ENCODE data around the gene NR2F1-AS1. TPM values are rescaled to one million over a fixed set of nuclear protein-coding genes. Genes with fewer than 3 reads are reported as not detected.

The NR2F1-AS1 gene
- total and polyA plus RNA-seq, 3 donors from 2014 or later, result 15.6 to 24.8 (median 20.6) TPM

DNA sequence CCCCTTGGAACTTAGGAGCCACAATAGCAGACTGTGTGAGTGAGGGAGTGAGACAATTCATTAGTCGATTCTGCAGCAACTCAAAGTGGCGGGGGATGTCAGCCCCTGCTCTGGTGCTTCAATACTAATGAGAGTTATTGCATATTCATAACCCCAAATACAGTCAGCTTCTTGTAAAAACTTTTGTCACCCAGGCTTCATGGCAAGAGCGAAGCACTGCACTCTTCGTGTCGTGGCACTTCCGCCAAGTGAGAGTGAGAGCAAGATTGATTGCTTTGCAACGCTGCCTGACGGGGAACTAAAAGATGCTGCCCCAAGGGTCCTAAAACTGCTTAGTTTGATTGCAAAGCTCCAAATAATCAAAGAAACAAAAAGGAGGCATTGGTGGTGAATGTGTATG is 150.9 kb downstream of the NR2F1-AS1 start:
- H3K9me3 ChIP-seq, result no peaks in the 10 kb centered on the region
- no peak for TF ChIP-seq POLR2A (IDR thresholded peaks at IDR 0.05)
- TF ChIP-seq, protein P1, sequence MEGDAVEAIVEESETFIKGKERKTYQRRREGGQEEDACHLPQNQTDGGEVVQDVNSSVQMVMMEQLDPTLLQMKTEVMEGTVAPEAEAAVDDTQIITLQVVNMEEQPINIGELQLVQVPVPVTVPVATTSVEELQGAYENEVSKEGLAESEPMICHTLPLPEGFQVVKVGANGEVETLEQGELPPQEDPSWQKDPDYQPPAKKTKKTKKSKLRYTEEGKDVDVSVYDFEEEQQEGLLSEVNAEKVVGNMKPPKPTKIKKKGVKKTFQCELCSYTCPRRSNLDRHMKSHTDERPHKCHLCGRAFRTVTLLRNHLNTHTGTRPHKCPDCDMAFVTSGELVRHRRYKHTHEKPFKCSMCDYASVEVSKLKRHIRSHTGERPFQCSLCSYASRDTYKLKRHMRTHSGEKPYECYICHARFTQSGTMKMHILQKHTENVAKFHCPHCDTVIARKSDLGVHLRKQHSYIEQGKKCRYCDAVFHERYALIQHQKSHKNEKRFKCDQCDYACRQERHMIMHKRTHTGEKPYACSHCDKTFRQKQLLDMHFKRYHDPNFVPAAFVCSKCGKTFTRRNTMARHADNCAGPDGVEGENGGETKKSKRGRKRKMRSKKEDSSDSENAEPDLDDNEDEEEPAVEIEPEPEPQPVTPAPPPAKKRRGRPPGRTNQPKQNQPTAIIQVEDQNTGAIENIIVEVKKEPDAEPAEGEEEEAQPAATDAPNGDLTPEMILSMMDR (IDR thresholded peaks at IDR 0.05), result no peak
- WGBS, 2 donors, result 65 to 75% methylated on average over 8 of the region's 8 CpGs
- DNase-seq, result no peak
- no peak overlapping the region for H3K27ac ChIP-seq
- no peak overlapping the region for H3K4me3 ChIP-seq
- H3K4me1 ChIP-seq, result no peaks in the 10 kb centered on the region
- H3K36me3 ChIP-seq (ENCODE audit: low read depth, missing control alignments), result no peaks in the 10 kb centered on the region
- no peaks in the 10 kb centered on the region for H3K27me3 ChIP-seq
- intact Hi-C loops (cut with DNase I; ENCODE audit: low total_unique reads), result no loop called here

DNA sequence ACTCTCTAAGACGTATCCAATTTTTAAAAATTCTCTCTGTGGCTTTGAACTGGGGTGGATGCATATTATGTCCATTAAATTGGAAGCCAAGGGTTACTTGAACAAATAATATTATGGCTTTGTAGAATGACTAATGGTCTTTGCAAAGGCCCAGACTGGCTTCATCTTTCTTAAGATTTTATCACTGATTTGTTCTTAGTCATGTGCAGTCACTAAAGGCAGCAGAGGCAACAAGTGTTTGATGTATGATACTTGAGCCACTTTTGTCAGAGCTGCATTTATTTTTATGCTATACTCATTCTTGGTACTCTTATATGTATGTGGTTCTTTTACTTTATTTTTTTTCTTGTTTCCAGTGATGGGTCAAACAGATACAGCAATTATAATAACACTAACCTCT is 152.2 kb downstream of the NR2F1-AS1 start:
- Histone ChIP-seq H3K27me3 (no peaks in the 10 kb centered on the region), H3K27ac (no peak overlapping the region), H3K36me3 (ENCODE audit: low read depth, missing control alignments) (no peaks in the 10 kb centered on the region), H3K9me3 (no peaks in the 10 kb centered on the region), H3K4me3 (no peak overlapping the region), H3K4me1 (no peaks in the 10 kb centered on the region)
- intact Hi-C loops (cut with DNase I; ENCODE audit: low total_unique reads), result loop anchor here (10.0 kb wide), 1 partner anchor 446 kb away; no protein-coding TSS in a partner anchor
- 92% methylated on average over 1 of the region's 1 CpG for WGBS, 2 donors
- DNase-seq, result no peak
- TF ChIP-seq, protein P1 (IDR thresholded peaks at IDR 0.05), result no peak
- TF ChIP-seq POLR2A (IDR thresholded peaks at IDR 0.05), result no peak

DNA sequence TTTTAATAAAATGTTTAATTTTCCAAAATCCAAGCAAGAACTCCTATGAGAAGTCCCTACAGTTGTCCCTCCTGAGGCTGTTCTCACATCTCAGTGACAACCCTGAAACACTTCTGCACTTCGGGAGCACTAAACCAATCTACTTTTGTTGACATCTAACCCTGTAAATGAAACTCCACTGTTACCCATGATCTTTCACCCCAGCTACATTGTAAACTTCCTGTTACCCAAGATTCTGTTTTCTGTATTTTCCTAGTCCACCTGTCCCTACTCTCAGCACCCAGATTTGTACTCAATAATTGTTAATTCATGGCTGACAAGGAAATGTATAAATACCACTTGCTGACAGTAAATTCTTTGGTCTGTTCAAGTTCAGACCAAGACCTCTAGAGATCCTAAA is 153.7 kb downstream of the NR2F1-AS1 start:
- DNase-seq, result no peak
- H3K4me1 ChIP-seq, result no peaks in the 10 kb centered on the region
- WGBS, 2 donors, result 62 to 73% methylated on average over 1 of the region's 1 CpG
- H3K27me3 ChIP-seq, result no peaks in the 10 kb centered on the region
- H3K36me3 ChIP-seq (ENCODE audit: low read depth, missing control alignments), result no peaks in the 10 kb centered on the region
- TF ChIP-seq, protein P1 (IDR thresholded peaks at IDR 0.05), result no peak
- no peak for TF ChIP-seq POLR2A (IDR thresholded peaks at IDR 0.05)
- no peaks in the 10 kb centered on the region for H3K9me3 ChIP-seq
- intact Hi-C loops (cut with DNase I; ENCODE audit: low total_unique reads), result loop anchor here (10.0 kb wide), 1 partner anchor 447 kb away; no protein-coding TSS in a partner anchor
- H3K27ac ChIP-seq, result no peak overlapping the region
- no peak overlapping the region for H3K4me3 ChIP-seq

DNA sequence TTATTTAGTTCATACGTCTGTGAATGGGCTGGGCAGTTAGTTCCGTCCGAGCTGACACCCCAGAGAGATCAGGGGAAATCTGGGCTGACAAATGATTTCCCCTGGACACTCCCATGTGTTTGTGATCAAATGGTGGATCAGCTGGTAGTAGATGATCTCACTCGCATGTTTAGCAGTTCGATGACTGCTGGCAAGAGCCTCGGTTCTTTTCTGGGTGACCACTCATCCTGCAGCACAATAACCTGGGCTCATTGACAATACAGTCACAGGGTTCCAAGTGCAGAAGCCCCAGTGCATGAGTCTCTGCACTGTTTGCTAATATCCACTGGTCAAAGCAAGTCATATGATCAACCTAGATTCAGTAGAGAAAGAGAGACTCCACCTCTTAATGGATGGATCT is 155.9 kb downstream of the NR2F1-AS1 start:
- H3K27me3 ChIP-seq, result no peaks in the 10 kb centered on the region
- no peak for TF ChIP-seq POLR2A (IDR thresholded peaks at IDR 0.05)
- TF ChIP-seq, protein P1 (IDR thresholded peaks at IDR 0.05), result no peak
- no peak for DNase-seq
- H3K9me3 ChIP-seq, result no peaks in the 10 kb centered on the region
- no peaks in the 10 kb centered on the region for H3K4me1 ChIP-seq
- intact Hi-C loops (cut with DNase I; ENCODE audit: low total_unique reads), result loop anchor here (10.0 kb wide), 1 partner anchor 450 kb away; no protein-coding TSS in a partner anchor
- H3K4me3 ChIP-seq, result no peak overlapping the region
- no peak overlapping the region for H3K27ac ChIP-seq
- 87 to 91% methylated on average over 6 of the region's 6 CpGs for WGBS, 2 donors
- H3K36me3 ChIP-seq (ENCODE audit: low read depth, missing control alignments), result no peaks in the 10 kb centered on the region

DNA sequence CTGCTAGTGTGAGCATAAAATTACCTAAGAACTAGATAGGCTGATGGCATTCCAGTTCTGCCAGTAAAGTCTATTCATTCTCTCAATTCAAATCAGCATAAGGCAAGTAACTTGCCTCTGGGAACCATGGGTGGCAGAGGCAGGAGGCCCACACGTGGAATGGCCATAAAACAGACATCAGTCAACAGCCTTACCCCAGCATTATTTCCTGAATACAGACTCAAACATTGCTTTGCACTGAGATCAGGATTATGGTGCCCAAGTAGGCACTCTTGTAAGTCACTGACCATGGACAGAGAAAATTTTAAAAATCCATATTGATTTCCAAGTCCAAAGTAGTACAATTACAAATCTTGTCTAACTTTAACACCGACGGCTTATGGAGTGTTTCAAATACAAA is 157.7 kb downstream of the NR2F1-AS1 start:
- 77 to 87% methylated on average over 3 of the region's 3 CpGs for WGBS, 2 donors
- intact Hi-C loops (cut with DNase I; ENCODE audit: low total_unique reads), result loop anchor here (10.0 kb wide), 1 partner anchor 452 kb away; no protein-coding TSS in a partner anchor
- no peak for DNase-seq
- Histone ChIP-seq H3K36me3 (ENCODE audit: low read depth, missing control alignments) (no peaks in the 10 kb centered on the region), H3K27ac (no peak overlapping the region), H3K4me3 (no peak overlapping the region), H3K4me1 (no peaks in the 10 kb centered on the region), H3K9me3 (no peaks in the 10 kb centered on the region), H3K27me3 (no peaks in the 10 kb centered on the region)
- no peak for TF ChIP-seq POLR2A (IDR thresholded peaks at IDR 0.05)
- TF ChIP-seq, protein P1 (IDR thresholded peaks at IDR 0.05), result no peak
